Stimulated activated CD4-positive, alpha-beta T cell treated with anti-CD3 and anti-CD28 coated beads, Interleukin-1b, Interleukin-23, amount 100 ng/mL, for 24 hours (primary cell): ENCODE data around the gene COLEC11.
A peak's percentile ranks its signal among the peaks of the same experiment; 100 is the strongest.

ENCODE experiments used
- DNase-seq, 4 experiments: peaks; one replicate each; pipeline ENCODE4 v3.0.0-alpha.2; 2020; ENCODE audit warnings: low read depth in 4 of 4, low spot score in 1 of 4

The COLEC11 gene

GRCh38 chr2:3584608-3585260 is 10.2 kb upstream of the COLEC11 start:
- no peak for DNase-seq

GRCh38 chr2:3585261-3586109 is 9.4 kb upstream of the COLEC11 start:
- no peak for DNase-seq

GRCh38 chr2:3586220-3586619 is 8.7 kb upstream of the COLEC11 start:
- DNase-seq: no peak

- no peak for DNase-seq
Measured at GRCh38 chr2:3587021-3587420, 7.9 kb upstream of the COLEC11 start.

- no peak for DNase-seq
Measured at GRCh38 chr2:3587432-3587831, 7.5 kb upstream of the COLEC11 start.

- DNase-seq: no peak
Measured at GRCh38 chr2:3588084-3588483, 6.8 kb upstream of the COLEC11 start.

- no peak for DNase-seq
Measured at GRCh38 chr2:3589086-3589485, 5.8 kb upstream of the COLEC11 start.

GRCh38 chr2:3595404-3595803 is 492 bp downstream of the COLEC11 start:
- no peak for DNase-seq

GRCh38 chr2:3595985-3596384 is 1.1 kb downstream of the COLEC11 start:
- DNase-seq: peak in 1 of 4 experiments; percentile 43

- DNase-seq: no peak
Measured at GRCh38 chr2:3596901-3597417, 2.0 kb downstream of the COLEC11 start.

GRCh38 chr2:3597567-3597966 is 2.7 kb downstream of the COLEC11 start:
- no peak for DNase-seq

- no peak for DNase-seq
Measured at GRCh38 chr2:3598197-3598910, 3.4 kb downstream of the COLEC11 start.

GRCh38 chr2:3598912-3599854 is 4.3 kb downstream of the COLEC11 start:
- no peak for DNase-seq

- DNase-seq: no peak
Measured at GRCh38 chr2:3600256-3600855, 5.4 kb downstream of the COLEC11 start.

- DNase-seq: no peak
Measured at GRCh38 chr2:3601561-3602271, 6.8 kb downstream of the COLEC11 start.

GRCh38 chr2:3602553-3603339 is 7.8 kb downstream of the COLEC11 start:
- DNase-seq: no peak

- no peak for DNase-seq
Measured at GRCh38 chr2:3603536-3604206, 8.8 kb downstream of the COLEC11 start.

- no peak for DNase-seq
Measured at GRCh38 chr2:3604207-3604877, 9.4 kb downstream of the COLEC11 start.
